GM18909 (cell line): ENCODE results near the gene DNAAF8.
"Not testable (repeated sequence)": the region's sequence is repeated elsewhere in the genome, so short reads cannot be mapped to it uniquely, and the experiment has no call there.

ENCODE experiments used
- ATAC-seq: cut with Tn5 transposase; IDR thresholded peaks from one replicate; pipeline ENCODE4 v1.9.1; 2021; ENCODE audit warnings: mild to moderate bottlenecking; ENCODE audit not compliant: unreplicated experiment, poor library complexity

The DNAAF8 gene

DNA sequence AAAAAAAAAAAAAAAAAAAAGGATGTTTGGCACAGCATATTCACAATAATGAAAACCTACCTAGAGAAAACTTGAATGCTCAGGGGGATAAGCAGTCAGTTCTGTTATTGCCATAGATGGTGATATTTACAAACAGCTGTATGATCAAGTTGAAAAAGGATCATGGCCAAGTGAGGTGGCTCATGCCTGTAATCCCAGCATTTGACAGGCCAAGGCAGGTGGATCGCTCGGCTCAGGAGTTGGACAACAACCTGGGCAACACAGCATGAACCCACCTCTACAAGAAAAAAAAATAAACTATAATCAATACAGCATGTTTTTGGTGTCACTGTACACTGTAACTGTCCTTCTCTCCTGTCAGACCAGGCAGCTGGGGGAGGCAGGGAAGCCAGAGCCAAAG, 19.3 kb upstream of the DNAAF8 start:
- ATAC-seq = no peak

DNA sequence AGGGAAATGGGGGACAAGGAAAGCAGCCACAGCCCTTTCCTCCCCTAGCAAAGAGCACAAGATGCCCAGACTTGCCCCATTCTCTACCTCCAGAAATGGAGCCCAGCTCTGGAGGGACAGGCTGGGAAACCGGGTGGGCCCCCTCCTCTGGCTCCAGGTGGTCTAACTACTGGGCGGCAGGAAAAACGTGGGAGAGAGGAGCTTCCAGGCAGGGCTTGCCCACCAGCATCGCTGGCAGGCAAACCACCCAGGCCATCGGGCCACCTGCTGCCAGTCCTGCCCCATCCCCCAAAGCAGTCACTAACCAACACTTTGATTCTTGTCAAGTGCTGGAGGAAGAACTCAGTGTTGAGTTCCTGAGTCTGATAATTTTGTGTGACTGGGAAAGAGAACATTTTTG, 15.9 kb upstream of the DNAAF8 start:
- no peak for ATAC-seq

DNA sequence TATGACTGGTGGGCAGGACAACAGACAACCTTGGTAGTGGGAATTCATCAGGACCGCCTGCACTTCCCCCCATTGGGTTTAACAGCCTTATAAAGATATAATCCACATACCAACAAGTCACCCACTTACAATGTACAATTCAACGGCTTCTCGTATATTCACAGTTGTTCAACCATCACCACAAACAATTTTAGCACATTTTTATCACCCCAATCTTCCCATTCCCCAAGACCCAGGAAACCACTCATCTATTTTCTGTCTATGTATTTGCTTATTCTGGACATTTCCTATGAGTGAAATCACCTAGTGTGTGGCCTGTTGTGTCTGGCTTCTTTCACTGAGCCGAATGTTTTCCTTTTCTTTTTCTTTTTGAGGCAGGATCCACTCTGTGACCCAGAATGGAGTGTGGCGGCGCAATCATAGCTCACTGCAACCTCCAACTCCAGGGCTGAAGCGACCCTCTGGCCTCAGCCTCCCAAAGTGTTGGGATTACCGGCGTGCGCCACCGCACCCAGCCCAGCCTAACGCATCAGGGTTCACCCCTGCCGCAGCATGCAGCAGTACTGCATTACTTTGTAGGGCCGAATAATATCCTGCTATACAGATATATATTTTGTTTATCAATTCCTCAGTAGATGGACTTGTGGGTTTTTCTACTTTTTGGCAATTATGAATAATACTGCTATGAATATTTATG, 11.1 kb upstream of the DNAAF8 start:
- ATAC-seq = no peak

DNA sequence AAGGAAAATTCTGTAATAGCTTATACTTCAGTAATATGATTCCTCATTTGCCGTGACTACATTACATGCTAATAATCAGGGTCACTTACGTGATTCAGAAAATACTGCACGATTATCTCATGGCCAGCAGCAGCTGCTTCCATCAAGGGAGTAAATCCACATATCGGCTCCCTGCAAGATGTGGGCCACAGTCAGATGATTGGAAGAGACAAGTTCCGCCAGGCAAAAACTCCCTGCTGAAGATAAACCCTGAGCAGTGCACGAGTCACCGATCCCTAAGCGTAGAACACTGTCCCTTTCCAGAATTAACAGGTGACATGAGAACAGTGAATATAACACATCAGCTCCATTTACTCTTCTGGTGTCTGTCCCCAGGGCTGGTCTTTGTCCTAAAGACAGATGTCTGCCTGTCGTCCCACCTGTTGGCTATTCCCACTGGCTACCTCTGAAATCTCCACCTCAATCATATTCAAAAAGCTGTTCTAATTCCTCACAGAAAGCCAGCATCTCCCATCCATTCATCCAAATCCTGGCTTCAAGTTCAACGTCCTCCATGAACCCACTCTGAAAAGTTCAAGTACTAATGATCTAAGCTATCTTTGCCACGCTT, 9.6 kb upstream of the DNAAF8 start:
- no peak for ATAC-seq

DNA sequence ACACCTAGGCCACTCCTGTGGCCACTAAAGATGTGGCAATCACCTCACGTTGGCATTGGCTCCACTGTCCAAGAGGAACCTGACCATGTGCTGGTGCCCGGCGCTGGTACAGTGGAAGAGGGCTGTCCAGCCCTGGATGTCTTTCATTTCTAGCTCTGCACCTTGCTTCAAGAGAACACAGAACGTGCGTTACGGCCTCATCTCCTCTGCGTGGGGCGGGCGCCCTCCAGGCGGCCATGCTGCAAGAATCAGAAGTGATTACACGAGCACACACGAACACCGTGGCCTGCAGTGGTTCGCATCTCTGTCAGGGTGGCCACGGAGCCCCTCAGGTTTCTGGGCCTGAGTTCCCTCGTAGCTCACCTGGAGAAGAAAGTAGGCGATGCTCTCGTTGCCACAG, 7.7 kb upstream of the DNAAF8 start:
- no peak for ATAC-seq

DNA sequence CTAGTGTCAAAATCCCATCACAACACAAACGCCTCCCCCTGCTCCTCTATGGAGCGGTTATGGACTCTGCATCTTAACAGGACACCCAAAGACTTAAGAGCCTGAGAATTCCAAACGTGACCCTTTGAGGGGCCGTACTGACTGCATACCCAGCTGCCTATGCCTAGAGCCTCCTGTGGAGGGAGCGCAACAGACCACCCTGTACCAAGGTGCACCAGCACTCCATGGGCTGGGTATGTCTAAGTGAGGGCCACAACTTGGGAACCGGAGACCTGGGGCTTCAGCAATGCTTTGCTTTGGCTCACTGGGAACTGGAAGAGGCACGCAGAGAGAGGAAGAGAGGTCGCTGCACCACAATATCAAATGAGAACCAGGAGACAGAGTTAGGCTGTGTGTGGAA, 5.7 kb upstream of the DNAAF8 start:
- no peak for ATAC-seq

DNA sequence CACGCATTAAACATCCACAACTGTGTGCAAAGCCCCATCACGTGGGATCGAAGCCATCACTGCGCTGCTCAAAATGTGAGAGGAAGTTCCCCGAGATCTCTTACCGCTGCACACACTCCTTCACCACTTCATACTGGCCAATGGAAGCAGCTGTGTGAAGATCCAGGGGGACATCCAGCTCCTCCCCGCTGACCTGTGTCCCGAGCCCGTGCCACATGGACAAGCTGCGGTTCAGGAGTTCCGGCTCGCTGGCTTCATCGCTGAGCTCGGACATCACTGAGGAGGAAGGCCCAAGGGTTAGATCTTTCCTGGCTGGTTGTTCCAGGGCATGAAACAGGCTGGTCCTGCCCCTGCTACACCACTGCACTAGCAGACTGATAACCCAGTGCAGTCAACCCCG, 4.5 kb upstream of the DNAAF8 start:
- ATAC-seq = no peak

DNA sequence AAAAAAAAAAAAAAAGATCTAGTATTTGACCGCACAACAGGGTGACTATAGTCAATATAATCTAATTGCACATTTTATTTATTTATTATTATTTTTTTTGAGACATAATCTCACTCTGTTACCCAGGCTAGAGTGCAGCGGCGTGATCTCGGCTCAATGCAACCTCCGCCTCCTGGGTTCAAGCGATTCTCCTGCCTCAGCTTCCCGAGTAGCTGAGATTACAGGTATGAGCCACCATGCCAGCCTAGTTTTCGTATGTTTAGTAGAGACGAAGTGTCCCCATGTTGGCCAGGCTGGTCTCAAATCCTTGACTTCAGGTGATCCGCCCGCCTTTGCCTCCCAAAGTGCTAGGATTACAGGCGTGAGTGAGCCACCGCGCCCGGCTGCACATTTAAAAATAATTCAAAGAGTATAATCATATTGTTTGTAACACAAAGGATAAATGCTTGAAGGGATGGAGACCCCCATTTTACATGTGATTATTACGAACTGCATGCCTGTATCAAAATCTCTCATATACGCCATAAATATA, 1.1 kb upstream of the DNAAF8 start:
- ATAC-seq = no peak

DNA sequence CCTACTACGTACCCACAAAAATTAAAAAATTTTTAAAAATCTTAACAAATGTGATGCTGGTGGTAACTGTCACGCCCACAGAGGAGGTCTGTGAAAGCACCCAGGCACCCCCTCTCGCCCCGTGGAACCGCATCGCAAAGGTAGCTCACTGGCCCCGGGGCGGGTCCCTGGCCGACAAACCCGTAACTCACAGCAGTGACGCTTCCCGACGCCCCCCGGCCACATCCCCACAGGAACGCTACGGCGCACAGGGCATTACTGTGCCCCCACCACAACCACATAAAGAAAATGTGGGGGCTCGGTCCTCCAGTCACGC, 632 bp upstream of the DNAAF8 start:
- ATAC-seq = peak; percentile 13

DNA sequence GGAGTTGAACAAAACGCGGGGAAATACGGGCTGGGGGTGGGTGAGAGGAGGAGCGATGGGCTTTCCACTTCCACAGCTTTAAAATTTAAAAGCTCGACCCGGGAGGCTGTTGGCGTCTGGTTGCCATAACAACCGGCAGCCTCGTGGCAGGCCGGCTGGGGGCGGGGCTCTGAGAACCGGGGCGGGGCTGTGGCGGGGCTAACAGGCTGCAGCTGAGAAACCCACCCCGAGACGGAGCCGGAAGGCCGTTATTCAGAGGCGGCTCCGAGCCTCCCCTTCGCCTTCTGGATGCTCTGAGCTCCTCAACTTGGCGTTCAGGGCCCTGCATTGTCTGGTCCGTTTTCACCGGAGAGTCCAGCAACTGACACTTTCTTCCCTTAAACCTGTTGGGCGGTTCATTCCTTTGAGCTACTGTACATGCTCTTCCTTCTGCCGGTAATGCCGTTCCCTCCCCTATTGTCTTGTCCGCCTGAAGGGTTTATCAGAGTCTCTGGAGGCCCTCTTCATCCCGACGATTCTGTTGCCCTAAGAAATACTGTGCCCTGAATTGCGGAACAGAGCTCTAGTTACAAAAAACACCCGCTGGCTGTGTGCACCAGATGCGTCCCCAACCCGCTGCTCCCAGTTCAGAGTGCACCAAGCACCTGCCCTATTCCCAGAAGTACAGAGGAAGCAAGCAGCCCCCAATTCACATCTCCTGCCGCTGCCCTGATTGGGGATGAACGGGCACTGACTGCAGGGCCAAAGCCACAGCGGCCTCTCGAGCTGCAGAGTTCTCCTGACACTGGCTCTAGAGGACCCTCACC, 596 bp downstream of the DNAAF8 start:
- ATAC-seq = peak; percentile 53

DNA sequence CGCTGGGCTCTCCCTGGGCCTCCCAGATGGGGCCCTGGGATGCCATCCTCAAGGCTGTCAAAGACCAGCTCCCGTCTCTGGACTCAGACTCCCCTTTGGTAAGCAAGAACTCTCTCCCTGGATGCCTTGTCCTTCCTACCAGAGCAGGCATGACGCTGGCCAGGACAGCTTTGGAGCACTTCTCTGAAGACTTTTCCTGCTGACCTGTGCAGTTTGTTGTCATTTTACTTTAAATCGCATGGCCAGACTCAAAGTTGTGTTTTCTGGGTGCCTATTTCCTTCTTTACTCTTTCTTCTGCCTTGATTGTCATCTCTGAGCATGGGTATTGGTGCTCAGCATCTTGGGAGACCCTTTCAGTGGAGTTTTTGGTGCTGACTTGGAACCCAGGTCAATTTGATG, 2.2 kb downstream of the DNAAF8 start:
- no peak for ATAC-seq

DNA sequence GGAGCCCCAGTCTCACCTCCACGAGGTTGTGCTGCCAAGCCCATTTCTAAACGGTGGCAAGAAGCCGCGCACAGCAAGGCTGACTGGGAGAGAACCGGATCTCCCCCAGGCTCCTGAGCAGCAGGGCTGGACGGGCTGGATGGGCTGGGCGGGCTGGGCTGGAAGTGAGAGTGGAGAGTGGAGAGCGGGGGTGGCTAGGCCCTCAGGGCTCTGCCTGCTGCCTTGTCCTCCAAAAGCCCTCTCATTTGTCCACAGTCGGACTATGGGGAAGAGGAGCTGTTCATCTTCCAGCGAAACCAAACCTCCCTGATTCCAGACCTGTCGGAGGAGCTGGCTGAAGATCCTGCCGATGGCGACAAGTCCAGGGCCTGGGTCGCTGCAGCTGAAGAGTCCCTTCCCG, 3.2 kb downstream of the DNAAF8 start:
- ATAC-seq = no peak

DNA sequence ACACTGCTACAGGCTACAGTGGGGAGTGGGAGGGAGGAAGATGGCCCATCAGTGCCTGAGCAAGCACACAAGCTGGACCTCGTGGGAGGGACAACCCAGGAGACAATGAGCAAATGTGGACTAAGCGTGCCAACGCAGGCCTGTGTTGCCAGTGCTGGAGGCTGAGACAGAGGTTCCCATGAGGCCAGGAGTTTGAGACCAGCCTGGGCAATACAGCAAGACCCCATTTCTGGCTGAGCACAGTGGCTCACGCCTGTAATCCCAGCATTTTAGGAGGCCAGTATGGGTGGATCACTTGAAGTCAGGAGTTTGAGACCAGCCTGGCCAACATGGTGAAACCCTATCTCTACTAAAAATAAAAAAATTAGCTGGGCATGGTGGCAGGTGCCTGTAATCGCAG, 4.0 kb downstream of the DNAAF8 start:
- ATAC-seq = not testable (repeated sequence)

DNA sequence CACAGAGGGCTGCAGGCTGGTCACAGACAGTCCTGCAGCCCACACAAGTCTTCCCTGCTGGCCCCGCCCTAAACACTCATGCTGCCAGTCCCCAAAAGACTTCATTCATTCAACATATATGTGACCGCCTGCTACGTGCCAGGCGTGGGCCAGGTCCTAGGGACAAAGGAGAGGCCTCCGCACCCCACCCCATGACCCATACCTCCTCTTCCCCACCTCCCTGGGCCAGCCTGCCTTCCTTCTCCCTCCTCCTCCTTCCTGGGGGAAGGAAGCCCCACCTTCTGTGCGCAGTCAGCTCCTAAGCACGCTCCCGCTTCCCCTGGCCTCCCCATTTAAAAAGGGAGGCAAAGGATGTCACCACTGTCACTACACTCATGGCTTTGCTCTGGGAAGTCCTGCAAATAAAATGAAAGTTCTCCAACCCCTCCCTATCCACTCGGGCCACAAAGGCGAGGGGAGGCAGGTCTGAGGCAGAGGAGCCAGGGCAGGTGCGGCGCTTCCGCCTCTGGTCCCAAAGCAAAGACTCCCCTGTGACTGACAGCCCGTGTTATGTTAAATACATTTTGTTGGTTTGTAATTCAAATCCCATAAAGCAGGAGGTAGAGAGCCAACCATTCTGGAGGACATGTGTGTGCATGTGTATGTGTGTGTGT, 9.0 kb downstream of the DNAAF8 start:
- no peak for ATAC-seq

DNA sequence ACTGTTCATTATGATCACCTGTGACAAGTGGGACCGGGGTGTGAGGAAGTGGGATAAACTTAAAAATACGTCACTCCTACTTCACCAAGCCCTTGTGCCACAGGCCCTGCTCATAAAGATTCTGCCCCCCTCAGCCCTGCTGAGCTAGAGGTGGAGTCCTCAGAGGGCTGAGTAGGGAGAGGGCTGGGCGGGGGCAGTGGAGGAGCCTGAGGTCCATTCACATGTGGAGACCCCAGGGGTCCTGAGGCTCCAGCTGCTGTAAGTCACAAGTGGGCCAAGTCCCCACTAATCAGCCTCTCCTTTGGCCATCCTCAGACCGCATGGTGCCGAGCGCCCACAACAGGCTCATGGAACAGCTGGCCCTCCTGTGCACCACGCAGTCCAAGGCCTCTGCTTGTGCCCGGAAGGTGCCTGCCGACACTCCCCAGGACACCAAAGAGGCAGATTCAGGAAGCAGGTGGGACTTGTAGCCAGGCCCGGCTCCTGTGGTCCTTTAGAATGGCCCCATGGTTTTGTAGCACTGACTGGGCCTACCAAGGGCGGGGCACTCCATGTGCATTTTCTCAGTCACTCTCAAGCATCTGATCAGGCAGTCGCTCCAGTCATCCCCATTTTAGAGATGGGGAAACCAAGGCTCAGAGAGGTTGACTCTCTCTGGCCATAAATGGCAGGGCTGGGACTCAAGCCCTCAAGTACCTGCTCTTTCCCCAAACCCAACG, 10.4 kb downstream of the DNAAF8 start:
- no peak for ATAC-seq

DNA sequence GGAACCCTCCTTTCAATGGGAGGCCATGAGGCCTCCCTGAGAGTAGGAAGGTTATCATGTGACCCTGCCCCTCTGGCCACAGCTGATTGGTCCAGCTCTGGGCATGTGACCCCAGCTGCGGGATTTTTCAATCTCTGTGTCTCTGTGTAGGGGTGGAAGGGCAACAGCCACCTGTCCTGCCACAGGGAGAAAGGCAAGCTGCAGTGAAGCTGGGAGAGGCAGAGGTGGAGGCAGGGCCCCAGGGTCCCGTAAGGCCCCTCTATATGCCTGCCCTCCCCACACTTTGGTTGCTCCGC, 10.9 kb downstream of the DNAAF8 start:
- ATAC-seq = no peak

DNA sequence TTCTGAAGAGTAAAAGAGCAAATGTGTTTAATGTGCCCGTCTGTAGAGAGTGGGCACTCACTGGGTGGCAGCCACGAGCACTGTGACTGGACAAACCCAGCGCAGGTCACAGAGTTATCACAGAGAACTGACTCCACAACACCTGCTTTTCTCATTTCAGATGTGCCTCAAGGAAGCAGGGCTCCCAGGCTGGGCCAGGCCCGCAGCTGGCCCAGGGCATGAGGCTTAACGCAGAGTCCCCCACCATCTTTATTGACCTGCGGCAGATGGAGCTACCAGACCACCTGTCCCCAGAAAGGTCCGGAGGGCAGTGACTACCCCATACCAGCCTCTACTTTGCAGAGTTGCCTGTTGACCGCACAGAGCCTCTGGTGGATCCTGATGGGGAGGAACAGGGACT, 11.9 kb downstream of the DNAAF8 start:
- no peak for ATAC-seq

DNA sequence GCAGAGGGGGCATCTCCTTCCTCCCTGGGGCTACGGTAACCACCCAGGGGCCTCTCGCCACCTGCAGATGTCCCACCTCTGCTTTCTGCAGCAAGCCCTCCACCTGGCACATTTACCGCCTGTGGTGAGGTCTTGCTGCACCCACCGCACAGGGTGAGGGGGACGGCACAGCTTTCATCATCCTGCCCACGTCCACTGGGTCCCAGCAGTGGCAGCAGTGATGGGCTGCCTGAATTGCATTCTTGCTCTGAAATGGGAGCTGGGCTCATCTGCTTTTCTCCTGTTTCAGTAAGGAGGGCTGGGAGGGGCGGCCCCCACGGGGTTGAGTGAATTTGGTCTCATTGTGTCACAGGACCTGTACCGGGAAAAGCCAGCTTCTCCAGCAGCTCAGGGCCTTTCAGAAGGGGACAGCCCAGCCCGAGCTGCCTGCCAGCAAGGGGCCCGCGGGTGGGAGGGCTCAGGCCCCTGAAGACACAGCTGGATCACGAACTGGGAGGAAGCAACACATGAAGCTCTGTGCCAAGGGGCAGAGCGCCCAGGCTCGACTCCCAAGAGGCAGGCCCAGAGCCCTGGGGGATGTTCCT, 12.7 kb downstream of the DNAAF8 start:
- ATAC-seq = no peak

DNA sequence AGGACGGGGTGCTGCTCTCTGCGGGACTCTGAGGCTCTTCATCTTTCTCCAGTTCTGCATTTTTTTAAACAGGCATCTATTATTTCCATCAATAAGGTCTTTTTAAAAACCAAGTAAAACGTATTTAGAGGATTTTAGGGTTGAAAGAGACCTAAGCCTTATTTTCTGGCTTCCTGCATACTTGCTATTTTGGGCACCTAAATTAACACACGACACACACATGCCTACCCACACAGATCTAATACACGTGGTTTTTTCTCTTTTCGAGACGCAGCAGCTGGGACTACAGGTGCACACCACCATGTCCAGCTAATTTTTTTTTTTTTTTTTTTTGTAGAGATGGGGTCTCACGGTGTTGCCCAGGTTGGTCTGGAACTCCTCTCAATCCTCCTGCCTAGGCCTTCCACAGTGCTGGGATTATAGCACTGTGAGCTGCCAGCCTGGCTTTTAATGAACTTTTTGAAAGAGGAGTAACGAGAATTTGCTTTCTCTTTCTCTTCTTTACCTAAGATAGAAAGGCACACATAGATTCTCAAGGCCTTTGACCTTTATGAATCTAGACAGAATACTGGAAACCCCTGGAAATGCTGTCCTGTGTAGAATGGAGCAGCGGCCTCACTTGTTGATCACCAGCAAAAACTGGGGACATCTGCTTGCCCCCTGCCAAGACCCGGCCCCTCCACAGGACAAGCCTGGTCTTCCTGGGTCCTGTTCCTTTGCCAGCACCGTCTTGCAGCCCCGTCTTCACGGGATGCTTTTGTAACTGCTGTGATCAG, 13.8 kb downstream of the DNAAF8 start:
- no peak for ATAC-seq
